CD14-positive monocyte (primary cell): ENCODE results near the gene NOBOX. TPM values are rescaled to one million over a fixed set of nuclear protein-coding genes. Genes with fewer than 3 reads are reported as not detected.
"Not testable (repeated sequence)": the region's sequence is repeated elsewhere in the genome, so short reads cannot be mapped to it uniquely, and the experiment has no call there.

Source experiments
- DNase-seq, 3 donors: peaks; one replicate each; pipeline ENCODE4 v3.0.0-alpha.2; 2011 to 2022
- H2AFZ ChIP-seq: 2 replicates; pipeline ENCODE4 v1.6.0; 2012; ENCODE audit warnings: mild to moderate bottlenecking, low read depth, low read length, inconsistent platforms; ENCODE audit not compliant: insufficient read depth, poor library complexity, severe bottlenecking
- H3K27ac ChIP-seq, 2 donors: 1 replicate in 1 of 2; 2 replicates in 1 of 2; pipeline ENCODE4 v1.5.1; 2012 to 2013; ENCODE audit warnings: low read length in 2 of 2, control low read depth in 1 of 2, inconsistent platforms in 1 of 2, low read depth in 1 of 2, mild to moderate bottlenecking in 1 of 2
- H3K27me3 ChIP-seq, 2 donors: one replicate each; pipeline versions ENCODE4 v1.6.0 to v1.6.1; 2011 to 2013; ENCODE audit warnings: low read length in 2 of 2; ENCODE audit not compliant: control insufficient read depth in 2 of 2, insufficient read depth in 2 of 2
- H3K36me3 ChIP-seq, 2 donors: replicated peaks in 1 of 2; 1 replicate in 1 of 2; 2 replicates in 1 of 2; pipeline versions ENCODE4 v1.5.1 to v1.6.1; 2012 to 2013; ENCODE audit warnings: low read length in 2 of 2, control low read depth in 1 of 2, inconsistent platforms in 1 of 2, mild to moderate bottlenecking in 1 of 2; ENCODE audit not compliant: insufficient read depth in 2 of 2, control insufficient read depth in 1 of 2
- H3K4me1 ChIP-seq, 2 donors: 1 replicate in 1 of 2; 2 replicates in 1 of 2; pipeline versions ENCODE4 v1.5.1 to v1.6.1; 2012 to 2013; ENCODE audit warnings: low read length in 2 of 2, control low read depth in 1 of 2, inconsistent platforms in 1 of 2, mild to moderate bottlenecking in 1 of 2, moderate library complexity in 1 of 2; ENCODE audit not compliant: insufficient read depth in 2 of 2, control insufficient read depth in 1 of 2
- H3K4me2 ChIP-seq: replicated peaks from 2 replicates; pipeline ENCODE3; 2012; ENCODE audit warnings: low read length, moderate library complexity, mild to moderate bottlenecking; ENCODE audit not compliant: poor library complexity, severe bottlenecking; ENCODE audit errors: extremely low read depth
- H3K4me3 ChIP-seq, 3 experiments: fragments of 200-600 bp in 1 of 3; sonication (generic) in 1 of 3; replicated peaks in 1 of 3; 1 replicate in 2 of 3; 2 replicates in 1 of 3; pipeline ENCODE4 v1.5.1; 2011 to 2013; ENCODE audit warnings: low read length in 3 of 3, mild to moderate bottlenecking in 3 of 3, control low read depth in 2 of 3, low read depth in 2 of 3, inconsistent platforms in 1 of 3, moderate library complexity in 1 of 3
- H3K79me2 ChIP-seq: 2 replicates; pipeline ENCODE4 v1.6.0; 2012; ENCODE audit warnings: mild to moderate bottlenecking, control low read depth, inconsistent platforms, low read length, moderate library complexity; ENCODE audit not compliant: insufficient read depth
- H3K9ac ChIP-seq: 2 replicates; pipeline ENCODE4 v1.6.0; 2017; ENCODE audit warnings: low read length, mild to moderate bottlenecking; ENCODE audit not compliant: insufficient read depth, poor library complexity, severe bottlenecking
- H3K9me3 ChIP-seq, 2 donors: replicated peaks in 1 of 2; 1 replicate in 1 of 2; 2 replicates in 1 of 2; pipeline versions ENCODE4 v1.5.1 to v1.6.1; 2012 to 2013; ENCODE audit warnings: low read length in 2 of 2, control low read depth in 1 of 2; ENCODE audit not compliant: control insufficient read depth in 1 of 2, insufficient read depth in 1 of 2
- H4K20me1 ChIP-seq: 2 replicates; pipeline ENCODE4 v1.6.0; 2012; ENCODE audit warnings: mild to moderate bottlenecking, low read length, control low read depth, moderate library complexity; ENCODE audit not compliant: insufficient read depth
- H3K27ac Mint-ChIP-seq, 7 donors: one replicate each; pipeline ENCODE4 v1.8.0; 2020; ENCODE audit warnings: mild to moderate bottlenecking in 7 of 7, mixed read lengths in 7 of 7, moderate library complexity in 6 of 7, inconsistent platforms in 2 of 7
- H3K27me3 Mint-ChIP-seq, 3 donors: one replicate each; pipeline ENCODE4 v1.8.0; 2021 to 2022; ENCODE audit warnings: low read depth in 3 of 3, mild to moderate bottlenecking in 3 of 3, mixed read lengths in 3 of 3, moderate library complexity in 3 of 3, inconsistent platforms in 1 of 3
- H3K36me3 Mint-ChIP-seq, 2 donors: one replicate each; pipeline ENCODE4 v1.8.0; 2020; ENCODE audit warnings: mixed read lengths in 2 of 2, inconsistent platforms in 1 of 2, mild to moderate bottlenecking in 1 of 2
- H3K4me1 Mint-ChIP-seq: one replicate; pipeline ENCODE4 v1.8.0; 2020; ENCODE audit warnings: mild to moderate bottlenecking, mixed read lengths
- H3K4me3 Mint-ChIP-seq, 2 donors: one replicate each; pipeline ENCODE4 v1.8.0; 2020; ENCODE audit warnings: mild to moderate bottlenecking in 2 of 2, mixed read lengths in 2 of 2, moderate library complexity in 1 of 2
- H3K9me3 Mint-ChIP-seq, 7 donors: one replicate each; pipeline ENCODE4 v1.8.0; 2020 to 2022; ENCODE audit warnings: mixed read lengths in 7 of 7, mild to moderate bottlenecking in 6 of 7, moderate library complexity in 6 of 7, inconsistent platforms in 2 of 7
- CTCF ChIP-seq: fragments of 200-600 bp; IDR thresholded peaks from one replicate; pipeline ENCODE4 v1.8.0; 2022; ENCODE audit warnings: antibody characterized with exemption, mild to moderate bottlenecking
- WGBS: methylation state at CpG from one replicate; pipeline ENCODE4 v1.1.5; 2013; ENCODE audit warnings: missing lambda C conversion rate; ENCODE audit not compliant: insufficient coverage; 5-methylcytosine and 5-hydroxymethylcytosine counted together
- intact Hi-C, 2 donors: fragments of 100-400 bp; cut with micrococcal nuclease; formaldehyde crosslinking; loops; one replicate each; pipeline versions ENCODE4 v1.15.0 to v1.15.1; 2023
- polyA plus RNA-seq, 3 donors: library from polyadenylated mRNA; depleted of rRNA in 1 of 3; unstranded in 2 of 3; stranded (reverse) in 1 of 3; fragments of 300-500 nt in 2 of 3; fragments of >200 nt in 1 of 3; fragmentation: Illumina TruSeq in 2 of 3; gene quantifications; 1 replicate in 2 of 3; 2 replicates in 1 of 3; pipeline ENCODE4 v1.2.3, GENCODE V29; 2012 to 2021

The NOBOX gene
- polyA plus RNA-seq, 3 donors, result not detected

DNA sequence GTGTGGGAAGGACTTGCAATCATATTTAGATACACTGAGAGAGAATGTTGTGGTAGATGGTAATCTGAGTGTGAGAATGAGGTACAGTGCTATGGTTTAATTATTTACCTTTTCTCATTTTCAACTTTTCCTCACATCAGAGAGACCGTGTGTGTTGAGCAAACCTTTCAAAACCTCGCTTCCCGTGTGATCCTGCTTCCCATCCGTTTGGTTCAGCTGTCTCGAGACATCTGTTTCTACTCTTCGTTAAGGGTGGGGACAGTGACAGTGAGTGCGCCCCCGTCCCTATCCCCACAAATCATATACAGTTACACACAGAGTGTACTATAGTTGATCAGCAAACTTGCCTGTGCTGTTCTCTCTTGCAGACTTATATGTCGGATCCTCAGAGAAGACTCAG is 33.0 kb upstream of the NOBOX start:
- no peak overlapping the region for H2AFZ ChIP-seq
- no peak for DNase-seq
- no peak overlapping the region for H3K27ac ChIP-seq
- no peak overlapping the region for H3K4me2 ChIP-seq
- no peak overlapping the region for H3K27ac Mint-ChIP-seq
- H3K27me3 Mint-ChIP-seq, result peaks cover 0 to 6% (median 2%) of the 10 kb centered on the region in 3 donors
- no peaks in the 10 kb centered on the region for H3K79me2 ChIP-seq
- no peaks in the 10 kb centered on the region for H3K27me3 ChIP-seq
- no peaks in the 10 kb centered on the region for H3K4me1 Mint-ChIP-seq
- H3K9ac ChIP-seq, result no peak overlapping the region
- H3K36me3 Mint-ChIP-seq, result no peaks in the 10 kb centered on the region
- no peaks in the 10 kb centered on the region for H3K36me3 ChIP-seq
- TF ChIP-seq CTCF, result no peak
- intact Hi-C loops, result no loop called here
- 85% methylated on average over 5 of the region's 9 CpGs for WGBS
- no peaks in the 10 kb centered on the region for H3K4me1 ChIP-seq
- no peaks in the 10 kb centered on the region for H4K20me1 ChIP-seq
- no peaks in the 10 kb centered on the region for H3K9me3 Mint-ChIP-seq
- H3K4me3 ChIP-seq, result no peak overlapping the region
- H3K4me3 Mint-ChIP-seq, result no peak overlapping the region
- no peaks in the 10 kb centered on the region for H3K9me3 ChIP-seq

DNA sequence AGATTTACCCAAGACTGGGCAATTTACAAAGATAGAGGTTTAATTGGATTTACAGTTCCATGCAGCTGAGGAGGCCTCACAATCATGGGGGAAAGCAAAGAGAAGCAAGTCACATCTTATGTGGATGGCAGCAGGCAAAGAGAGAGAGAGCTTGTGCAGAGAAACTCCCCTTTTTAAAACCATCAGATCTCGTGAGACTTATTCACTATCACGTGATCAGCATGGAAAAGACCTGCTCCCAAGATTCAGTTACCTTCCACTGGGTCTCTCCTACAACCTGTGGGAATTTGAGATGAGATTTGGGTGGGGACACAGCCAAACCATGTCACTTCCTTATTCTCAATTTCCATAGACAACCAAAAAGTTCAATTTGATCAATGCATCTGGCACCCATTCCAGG is 24.9 kb upstream of the NOBOX start:
- no peak for DNase-seq
- Mint-ChIP-seq H3K36me3 (no peaks in the 10 kb centered on the region), H3K9me3 (peaks cover 19 to 41% (median 34%) of the 10 kb centered on the region in 7 donors), H3K27ac (no peak overlapping the region), H3K27me3 (peaks cover 0 to 4% (median 4%) of the 10 kb centered on the region in 3 donors), H3K4me1 (no peaks in the 10 kb centered on the region), H3K4me3 (no peak overlapping the region)
- WGBS, result no CpG with 5 or more reads among the region's 2 CpGs
- Histone ChIP-seq H2AFZ (no peak overlapping the region), H3K4me3 (no peak overlapping the region), H3K4me2 (no peak overlapping the region), H4K20me1 (no peaks in the 10 kb centered on the region), H3K4me1 (no peaks in the 10 kb centered on the region), H3K9me3 (peaks cover 17 to 27% of the 10 kb centered on the region in 2 donors), H3K27me3 (no peaks in the 10 kb centered on the region), H3K79me2 (no peaks in the 10 kb centered on the region), H3K27ac (no peak overlapping the region), H3K36me3 (no peaks in the 10 kb centered on the region), H3K9ac (no peak overlapping the region)
- TF ChIP-seq CTCF, result no peak
- intact Hi-C loops, result no loop called here

GRCh38 chr7:144427539-144427938 is 24.0 kb upstream of the NOBOX start:
- DNase-seq, H2AFZ ChIP-seq, H3K4me1 ChIP-seq, H3K9ac ChIP-seq, H3K27ac Mint-ChIP-seq, H3K4me3 ChIP-seq, H3K4me1 Mint-ChIP-seq, H3K36me3 Mint-ChIP-seq, intact Hi-C loops, H3K4me3 Mint-ChIP-seq, H3K27me3 Mint-ChIP-seq, H3K27me3 ChIP-seq, H3K4me2 ChIP-seq, H3K27ac ChIP-seq, H4K20me1 ChIP-seq, H3K36me3 ChIP-seq, H3K79me2 ChIP-seq: not testable (repeated sequence)
- H3K9me3 ChIP-seq, result peaks cover 17 to 27% of the 10 kb centered on the region in 2 donors
- WGBS, result 82% methylated on average over 2 of the region's 2 CpGs
- peaks cover 23 to 46% (median 41%) of the 10 kb centered on the region in 7 donors for H3K9me3 Mint-ChIP-seq
